ENCODE data around the gene MAP4K2. TPM values are rescaled to one million over a fixed set of nuclear protein-coding genes. Genes with fewer than 3 reads are reported as not detected.

MAP4K2 gene
- total and polyA plus RNA-seq, 9 of the 15 experiments (the other 6 are each of a cell fraction or from before 2014, with no cell fraction given): 0.13 to 14.5 (median 7.3) TPM

DNA sequence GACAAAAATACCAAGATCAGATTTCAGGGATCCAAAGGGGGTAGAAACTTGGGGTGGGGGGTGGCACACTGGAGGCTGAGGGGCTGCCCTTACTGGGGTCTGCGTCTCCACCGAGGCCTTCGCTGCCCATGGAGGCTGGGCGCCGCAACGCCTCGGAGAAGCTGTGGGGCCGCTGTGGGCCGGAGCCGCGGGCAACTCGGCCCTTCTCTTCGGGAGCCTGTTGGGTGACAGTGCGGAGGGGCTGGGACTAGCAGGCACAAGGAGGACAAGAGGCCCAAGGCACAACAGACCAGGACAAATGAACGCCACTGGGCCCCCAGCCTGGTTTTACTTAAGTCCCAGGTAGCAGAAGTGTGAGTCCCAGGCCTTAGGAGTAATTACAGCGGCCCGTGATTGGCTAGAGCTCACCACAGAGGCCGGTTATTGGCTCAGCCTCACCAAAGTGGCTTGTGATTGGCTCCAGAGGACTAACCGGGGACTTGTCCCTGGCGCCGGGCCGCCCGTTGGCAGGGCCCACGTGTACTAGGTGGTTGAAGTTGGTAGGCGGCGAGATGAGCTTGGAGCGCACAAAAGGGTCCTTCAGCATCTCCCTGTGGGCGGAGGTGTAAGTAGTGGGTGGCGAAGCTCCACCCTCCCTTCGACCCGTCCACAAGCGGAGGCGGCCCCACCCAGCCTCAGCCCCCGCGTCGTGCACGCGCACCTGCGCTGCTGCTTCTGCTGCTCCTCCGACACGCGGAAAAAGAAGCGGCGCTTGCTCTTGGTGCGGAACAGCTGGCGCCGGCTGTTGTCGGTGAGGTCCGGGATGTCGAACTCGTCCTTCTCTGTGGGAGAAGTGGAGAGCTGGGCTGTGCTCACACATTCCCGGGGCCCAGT is 23.8 kb upstream of the MAP4K2 start (continued):
- TF ChIP-seq, protein P1, sequence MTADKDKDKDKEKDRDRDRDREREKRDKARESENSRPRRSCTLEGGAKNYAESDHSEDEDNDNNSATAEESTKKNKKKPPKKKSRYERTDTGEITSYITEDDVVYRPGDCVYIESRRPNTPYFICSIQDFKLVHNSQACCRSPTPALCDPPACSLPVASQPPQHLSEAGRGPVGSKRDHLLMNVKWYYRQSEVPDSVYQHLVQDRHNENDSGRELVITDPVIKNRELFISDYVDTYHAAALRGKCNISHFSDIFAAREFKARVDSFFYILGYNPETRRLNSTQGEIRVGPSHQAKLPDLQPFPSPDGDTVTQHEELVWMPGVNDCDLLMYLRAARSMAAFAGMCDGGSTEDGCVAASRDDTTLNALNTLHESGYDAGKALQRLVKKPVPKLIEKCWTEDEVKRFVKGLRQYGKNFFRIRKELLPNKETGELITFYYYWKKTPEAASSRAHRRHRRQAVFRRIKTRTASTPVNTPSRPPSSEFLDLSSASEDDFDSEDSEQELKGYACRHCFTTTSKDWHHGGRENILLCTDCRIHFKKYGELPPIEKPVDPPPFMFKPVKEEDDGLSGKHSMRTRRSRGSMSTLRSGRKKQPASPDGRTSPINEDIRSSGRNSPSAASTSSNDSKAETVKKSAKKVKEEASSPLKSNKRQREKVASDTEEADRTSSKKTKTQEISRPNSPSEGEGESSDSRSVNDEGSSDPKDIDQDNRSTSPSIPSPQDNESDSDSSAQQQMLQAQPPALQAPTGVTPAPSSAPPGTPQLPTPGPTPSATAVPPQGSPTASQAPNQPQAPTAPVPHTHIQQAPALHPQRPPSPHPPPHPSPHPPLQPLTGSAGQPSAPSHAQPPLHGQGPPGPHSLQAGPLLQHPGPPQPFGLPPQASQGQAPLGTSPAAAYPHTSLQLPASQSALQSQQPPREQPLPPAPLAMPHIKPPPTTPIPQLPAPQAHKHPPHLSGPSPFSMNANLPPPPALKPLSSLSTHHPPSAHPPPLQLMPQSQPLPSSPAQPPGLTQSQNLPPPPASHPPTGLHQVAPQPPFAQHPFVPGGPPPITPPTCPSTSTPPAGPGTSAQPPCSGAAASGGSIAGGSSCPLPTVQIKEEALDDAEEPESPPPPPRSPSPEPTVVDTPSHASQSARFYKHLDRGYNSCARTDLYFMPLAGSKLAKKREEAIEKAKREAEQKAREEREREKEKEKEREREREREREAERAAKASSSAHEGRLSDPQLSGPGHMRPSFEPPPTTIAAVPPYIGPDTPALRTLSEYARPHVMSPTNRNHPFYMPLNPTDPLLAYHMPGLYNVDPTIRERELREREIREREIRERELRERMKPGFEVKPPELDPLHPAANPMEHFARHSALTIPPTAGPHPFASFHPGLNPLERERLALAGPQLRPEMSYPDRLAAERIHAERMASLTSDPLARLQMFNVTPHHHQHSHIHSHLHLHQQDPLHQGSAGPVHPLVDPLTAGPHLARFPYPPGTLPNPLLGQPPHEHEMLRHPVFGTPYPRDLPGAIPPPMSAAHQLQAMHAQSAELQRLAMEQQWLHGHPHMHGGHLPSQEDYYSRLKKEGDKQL (CRISPR knock-in tag; IDR thresholded peaks at IDR 0.05; ENCODE audit: borderline replicate concordance): no peak
- TF ChIP-seq U2AF1 (optimal IDR thresholded peaks at IDR 0.05; ENCODE audit: low read depth, low read length) (no peak), SPI1 (IDR thresholded peaks at IDR 0.05; ENCODE audit: borderline replicate concordance, low read depth, low read length) (no peak), TFE3 (CRISPR knock-in tag; IDR thresholded peaks at IDR 0.05) (no peak), ESRRB (CRISPR knock-in tag; IDR thresholded peaks at IDR 0.05; ENCODE audit: borderline replicate concordance) (no peak), ZNF586 (CRISPR knock-in tag; conservative IDR thresholded peaks at IDR 0.05) (no peak), EP400 (IDR thresholded peaks at IDR 0.05) (no peak), ZBTB9 (CRISPR knock-in tag; IDR thresholded peaks at IDR 0.05) (no peak), ZNF780A (CRISPR knock-in tag; IDR thresholded peaks at IDR 0.05) (no peak), PPARD (CRISPR knock-in tag; IDR thresholded peaks at IDR 0.05) (no peak), MITF (IDR thresholded peaks at IDR 0.05) (no peak)
- TF ChIP-seq, protein P2, sequence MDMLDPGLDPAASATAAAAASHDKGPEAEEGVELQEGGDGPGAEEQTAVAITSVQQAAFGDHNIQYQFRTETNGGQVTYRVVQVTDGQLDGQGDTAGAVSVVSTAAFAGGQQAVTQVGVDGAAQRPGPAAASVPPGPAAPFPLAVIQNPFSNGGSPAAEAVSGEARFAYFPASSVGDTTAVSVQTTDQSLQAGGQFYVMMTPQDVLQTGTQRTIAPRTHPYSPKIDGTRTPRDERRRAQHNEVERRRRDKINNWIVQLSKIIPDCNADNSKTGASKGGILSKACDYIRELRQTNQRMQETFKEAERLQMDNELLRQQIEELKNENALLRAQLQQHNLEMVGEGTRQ (CRISPR knock-in tag; IDR thresholded peaks at IDR 0.05): no peak
- TF ChIP-seq, protein P3, sequence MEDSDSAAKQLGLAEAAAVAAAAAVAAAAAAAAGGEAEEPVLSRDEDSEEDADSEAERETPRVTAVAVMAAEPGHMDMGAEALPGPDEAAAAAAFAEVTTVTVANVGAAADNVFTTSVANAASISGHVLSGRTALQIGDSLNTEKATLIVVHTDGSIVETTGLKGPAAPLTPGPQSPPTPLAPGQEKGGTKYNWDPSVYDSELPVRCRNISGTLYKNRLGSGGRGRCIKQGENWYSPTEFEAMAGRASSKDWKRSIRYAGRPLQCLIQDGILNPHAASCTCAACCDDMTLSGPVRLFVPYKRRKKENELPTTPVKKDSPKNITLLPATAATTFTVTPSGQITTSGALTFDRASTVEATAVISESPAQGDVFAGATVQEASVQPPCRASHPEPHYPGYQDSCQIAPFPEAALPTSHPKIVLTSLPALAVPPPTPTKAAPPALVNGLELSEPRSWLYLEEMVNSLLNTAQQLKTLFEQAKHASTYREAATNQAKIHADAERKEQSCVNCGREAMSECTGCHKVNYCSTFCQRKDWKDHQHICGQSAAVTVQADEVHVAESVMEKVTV (CRISPR knock-in tag; IDR thresholded peaks at IDR 0.05): no peak

Measured in K562 (cell line).